Liver (tissue), 9 donors: ENCODE data around the gene CMIP. TPM values are rescaled to one million over a fixed set of nuclear protein-coding genes. Genes with fewer than 3 reads are reported as not detected.

Experiments
- DNase-seq: peaks from one replicate; pipeline ENCODE4 v3.0.0-alpha.2; 2017; ENCODE audit warnings: low spot score
- H3K27ac ChIP-seq, 2 donors: one replicate each; pipeline ENCODE4 v1.7.0; 2013; ENCODE audit warnings: inconsistent platforms in 2 of 2, low read length in 2 of 2, control low read depth in 1 of 2, low read depth in 1 of 2, mild to moderate bottlenecking in 1 of 2
- H3K27me3 ChIP-seq, 4 donors: one replicate each; pipeline versions ENCODE4 v1.6.1 to v1.7.0; 2013; ENCODE audit warnings: low read length in 3 of 4, inconsistent platforms in 1 of 4, mild to moderate bottlenecking in 1 of 4, moderate library complexity in 1 of 4; ENCODE audit not compliant: control insufficient read depth in 4 of 4, insufficient read depth in 4 of 4
- H3K36me3 ChIP-seq, 4 donors: one replicate each; pipeline versions ENCODE4 v1.6.1 to v1.7.0; 2013; ENCODE audit warnings: low read length in 3 of 4, mild to moderate bottlenecking in 3 of 4, low read depth in 1 of 4, moderate library complexity in 1 of 4; ENCODE audit not compliant: control insufficient read depth in 4 of 4, insufficient read depth in 3 of 4
- H3K4me1 ChIP-seq, 4 donors: one replicate each; pipeline versions ENCODE4 v1.6.1 to v1.7.0; 2013; ENCODE audit warnings: low read length in 3 of 4, mild to moderate bottlenecking in 3 of 4, moderate library complexity in 1 of 4; ENCODE audit not compliant: control insufficient read depth in 4 of 4, insufficient read depth in 4 of 4
- H3K4me3 ChIP-seq, 3 donors: one replicate each; pipeline versions ENCODE4 v1.6.1 to v1.7.0; 2013; ENCODE audit warnings: low read length in 3 of 3, control low read depth in 1 of 3, low read depth in 1 of 3, mild to moderate bottlenecking in 1 of 3
- H3K9ac ChIP-seq, 2 donors: one replicate each; pipeline ENCODE4 v1.7.0; 2013; ENCODE audit warnings: low read length in 2 of 2, mild to moderate bottlenecking in 2 of 2, moderate library complexity in 2 of 2, control low read depth in 1 of 2, low read depth in 1 of 2
- H3K9me3 ChIP-seq, 4 donors: one replicate each; pipeline versions ENCODE4 v1.6.1 to v1.7.0; 2013; ENCODE audit warnings: low read length in 3 of 4; ENCODE audit not compliant: control insufficient read depth in 4 of 4
- EGR1 ChIP-seq, 2 donors: IDR thresholded peaks; 2 replicates each; pipeline ENCODE4 v1.6.1; 2016 to 2018; ENCODE audit warnings: antibody characterized with exemption in 2 of 2, low read depth in 2 of 2
- FOXA1 ChIP-seq: IDR thresholded peaks from 2 replicates; pipeline ENCODE4 v1.6.1; 2016; ENCODE audit warnings: antibody characterized with exemption
- FOXA2 ChIP-seq: IDR thresholded peaks from 2 replicates; pipeline ENCODE4 v1.6.1; 2016; ENCODE audit warnings: antibody characterized with exemption
- GABPA ChIP-seq, 2 donors: IDR thresholded peaks in 1 of 2; conservative IDR thresholded peaks in 1 of 2; 2 replicates each; pipeline ENCODE4 v1.6.1; 2016; ENCODE audit warnings: antibody characterized with exemption in 2 of 2, mild to moderate bottlenecking in 1 of 2, moderate library complexity in 1 of 2
- HNF4A ChIP-seq, 2 donors: conservative IDR thresholded peaks; 2 replicates each; pipeline ENCODE4 v1.6.1; 2016; ENCODE audit warnings: antibody characterized with exemption in 2 of 2, mild to moderate bottlenecking in 2 of 2
- HNF4G ChIP-seq: IDR thresholded peaks from 2 replicates; pipeline ENCODE4 v1.6.1; 2016; ENCODE audit warnings: antibody characterized with exemption
- JUND ChIP-seq, 2 donors: IDR thresholded peaks; 2 replicates each; pipeline ENCODE4 v1.6.1; 2016; ENCODE audit warnings: antibody characterized with exemption in 2 of 2
- NR2F2 ChIP-seq: IDR thresholded peaks from 2 replicates; pipeline ENCODE4 v1.6.1; 2016; ENCODE audit warnings: antibody characterized with exemption
- RAD21 ChIP-seq, 2 donors: IDR thresholded peaks; 2 replicates each; pipeline ENCODE4 v1.6.1; 2016; ENCODE audit warnings: antibody characterized with exemption in 2 of 2, mild to moderate bottlenecking in 2 of 2
- RXRA ChIP-seq, 2 donors: IDR thresholded peaks; 2 replicates each; pipeline ENCODE4 v1.6.1; 2017 to 2018; ENCODE audit warnings: antibody characterized with exemption in 2 of 2, mild to moderate bottlenecking in 1 of 2
- SP1 ChIP-seq: IDR thresholded peaks from 2 replicates; pipeline ENCODE4 v1.6.1; 2018; ENCODE audit warnings: antibody characterized with exemption, mild to moderate bottlenecking
- TAF1 ChIP-seq: conservative IDR thresholded peaks from 2 replicates; pipeline ENCODE4 v1.6.1; 2016; ENCODE audit warnings: antibody characterized with exemption, mild to moderate bottlenecking
- YY1 ChIP-seq: IDR thresholded peaks from 2 replicates; pipeline ENCODE4 v1.6.1; 2016; ENCODE audit warnings: antibody characterized with exemption, mild to moderate bottlenecking
- WGBS: extraction: QIAGEN DNeasy Blood & Tissue Kit; methylation state at CpG from one replicate; pipeline ENCODE4 v1.1.7; 2013; 5-methylcytosine and 5-hydroxymethylcytosine counted together
- polyA plus RNA-seq, 2 donors: library from polyadenylated mRNA; stranded (reverse) in 1 of 2; unstranded in 1 of 2; fragments of 200-250 nt in 1 of 2; fragments of >200 nt in 1 of 2; fragmentation: Nextera tagmentation in 1 of 2; extraction: Ambion mirVana in 1 of 2; gene quantifications; one replicate each; pipeline versions ENCODE4 v1.2.1 to v1.2.3, GENCODE V29; 2013 to 2015
- total RNA-seq, 2 donors: library from RNA; depleted of rRNA; stranded (reverse); fragments of >200 nt; gene quantifications; one replicate each; pipeline ENCODE4 v1.2.3, GENCODE V29; 2014
- TF ChIP-seq, protein P1 (sequence below): fragments of 150-350 bp; IDR thresholded peaks from 2 replicates; pipeline ENCODE4 v1.5.1; 2017; ENCODE audit warnings: improper control_type of control experiment, low read depth, low read length; ENCODE audit not compliant: missing input control
- TF ChIP-seq, protein P2 (sequence below): IDR thresholded peaks from 2 replicates; pipeline ENCODE4 v1.6.1; 2016; ENCODE audit warnings: antibody characterized with exemption
- TF ChIP-seq, protein P3 (sequence below): IDR thresholded peaks from 2 replicates; pipeline ENCODE4 v1.6.1; 2016; ENCODE audit warnings: antibody characterized with exemption
- TF ChIP-seq, protein P4 (sequence below): IDR thresholded peaks from 2 replicates; pipeline ENCODE4 v1.6.1; 2016; ENCODE audit warnings: antibody characterized with exemption
- TF ChIP-seq, protein P5 (sequence below): IDR thresholded peaks from 2 replicates; pipeline ENCODE4 v1.6.1; 2016; ENCODE audit warnings: antibody characterized with exemption, mild to moderate bottlenecking
- donor health status: healthy.
- donor health status: healthy.
- donor health status: healthy.
- donor health status: healthy.
- donor health status: healthy.

The CMIP gene
- total and polyA plus RNA-seq, 4 donors: 1.7 to 15.6 (median 10.1) TPM

DNA sequence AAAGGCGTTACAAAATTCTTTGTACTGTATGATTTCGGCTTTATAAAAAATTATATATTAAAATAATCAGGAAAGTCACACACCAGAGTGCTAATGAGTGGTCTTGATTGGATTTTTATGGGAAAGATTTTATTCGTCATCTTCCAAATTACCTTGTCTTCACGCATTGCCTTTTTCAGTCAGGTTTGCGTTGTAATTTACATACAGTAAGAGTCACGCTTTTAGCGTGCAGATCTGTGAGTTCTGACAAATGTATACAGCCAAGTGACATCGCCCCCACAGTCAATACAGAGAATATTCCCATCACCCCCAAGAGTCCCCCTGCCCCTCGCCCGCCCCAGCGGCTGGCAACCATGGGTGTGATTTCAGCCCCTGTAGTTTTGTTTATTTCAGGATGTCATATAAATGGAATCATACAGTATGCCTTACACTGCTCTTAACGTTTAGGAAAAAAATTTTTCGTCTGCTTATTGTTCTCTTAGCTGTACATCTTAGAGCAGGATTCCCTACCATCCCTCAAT lies 157.7 kb downstream of the CMIP start:
- Histone ChIP-seq H3K9me3 (no peaks in the 10 kb centered on the region), H3K4me1 (peaks cover 3 to 10% (median 8%) of the 10 kb centered on the region in 4 donors), H3K27me3 (no peaks in the 10 kb centered on the region), H3K9ac (no peak overlapping the region), H3K36me3 (peaks cover 0 to 1% (median 0%) of the 10 kb centered on the region in 4 donors), H3K4me3 (no peak overlapping the region), H3K27ac (no peak overlapping the region)
- no peak for TF ChIP-seq JUND (IDR thresholded peaks at IDR 0.05)
- TF ChIP-seq, protein P1, sequence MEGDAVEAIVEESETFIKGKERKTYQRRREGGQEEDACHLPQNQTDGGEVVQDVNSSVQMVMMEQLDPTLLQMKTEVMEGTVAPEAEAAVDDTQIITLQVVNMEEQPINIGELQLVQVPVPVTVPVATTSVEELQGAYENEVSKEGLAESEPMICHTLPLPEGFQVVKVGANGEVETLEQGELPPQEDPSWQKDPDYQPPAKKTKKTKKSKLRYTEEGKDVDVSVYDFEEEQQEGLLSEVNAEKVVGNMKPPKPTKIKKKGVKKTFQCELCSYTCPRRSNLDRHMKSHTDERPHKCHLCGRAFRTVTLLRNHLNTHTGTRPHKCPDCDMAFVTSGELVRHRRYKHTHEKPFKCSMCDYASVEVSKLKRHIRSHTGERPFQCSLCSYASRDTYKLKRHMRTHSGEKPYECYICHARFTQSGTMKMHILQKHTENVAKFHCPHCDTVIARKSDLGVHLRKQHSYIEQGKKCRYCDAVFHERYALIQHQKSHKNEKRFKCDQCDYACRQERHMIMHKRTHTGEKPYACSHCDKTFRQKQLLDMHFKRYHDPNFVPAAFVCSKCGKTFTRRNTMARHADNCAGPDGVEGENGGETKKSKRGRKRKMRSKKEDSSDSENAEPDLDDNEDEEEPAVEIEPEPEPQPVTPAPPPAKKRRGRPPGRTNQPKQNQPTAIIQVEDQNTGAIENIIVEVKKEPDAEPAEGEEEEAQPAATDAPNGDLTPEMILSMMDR: no peak
- no peak for TF ChIP-seq GABPA (IDR thresholded peaks at IDR 0.05 in 1 of 2, conservative IDR thresholded peaks at IDR 0.05 in 1 of 2)
- TF ChIP-seq HNF4G: no peak
- no peak for TF ChIP-seq RAD21 (IDR thresholded peaks at IDR 0.05)
- TF ChIP-seq, protein P2, sequence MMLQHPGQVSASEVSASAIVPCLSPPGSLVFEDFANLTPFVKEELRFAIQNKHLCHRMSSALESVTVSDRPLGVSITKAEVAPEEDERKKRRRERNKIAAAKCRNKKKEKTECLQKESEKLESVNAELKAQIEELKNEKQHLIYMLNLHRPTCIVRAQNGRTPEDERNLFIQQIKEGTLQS: no peak
- TF ChIP-seq TAF1: no peak
- TF ChIP-seq HNF4A (conservative IDR thresholded peaks at IDR 0.05): no peak
- TF ChIP-seq EGR1 (IDR thresholded peaks at IDR 0.05; ENCODE audit: low read depth in 2 of 2): no peak
- no peak for TF ChIP-seq YY1
- no peak for TF ChIP-seq RXRA (IDR thresholded peaks at IDR 0.05)
- TF ChIP-seq FOXA1: no peak
- TF ChIP-seq, protein P3, sequence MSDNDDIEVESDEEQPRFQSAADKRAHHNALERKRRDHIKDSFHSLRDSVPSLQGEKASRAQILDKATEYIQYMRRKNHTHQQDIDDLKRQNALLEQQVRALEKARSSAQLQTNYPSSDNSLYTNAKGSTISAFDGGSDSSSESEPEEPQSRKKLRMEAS: no peak
- TF ChIP-seq, protein P4, sequence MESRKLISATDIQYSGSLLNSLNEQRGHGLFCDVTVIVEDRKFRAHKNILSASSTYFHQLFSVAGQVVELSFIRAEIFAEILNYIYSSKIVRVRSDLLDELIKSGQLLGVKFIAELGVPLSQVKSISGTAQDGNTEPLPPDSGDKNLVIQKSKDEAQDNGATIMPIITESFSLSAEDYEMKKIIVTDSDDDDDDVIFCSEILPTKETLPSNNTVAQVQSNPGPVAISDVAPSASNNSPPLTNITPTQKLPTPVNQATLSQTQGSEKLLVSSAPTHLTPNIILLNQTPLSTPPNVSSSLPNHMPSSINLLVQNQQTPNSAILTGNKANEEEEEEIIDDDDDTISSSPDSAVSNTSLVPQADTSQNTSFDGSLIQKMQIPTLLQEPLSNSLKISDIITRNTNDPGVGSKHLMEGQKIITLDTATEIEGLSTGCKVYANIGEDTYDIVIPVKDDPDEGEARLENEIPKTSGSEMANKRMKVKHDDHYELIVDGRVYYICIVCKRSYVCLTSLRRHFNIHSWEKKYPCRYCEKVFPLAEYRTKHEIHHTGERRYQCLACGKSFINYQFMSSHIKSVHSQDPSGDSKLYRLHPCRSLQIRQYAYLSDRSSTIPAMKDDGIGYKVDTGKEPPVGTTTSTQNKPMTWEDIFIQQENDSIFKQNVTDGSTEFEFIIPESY: no peak
- TF ChIP-seq, protein P5, sequence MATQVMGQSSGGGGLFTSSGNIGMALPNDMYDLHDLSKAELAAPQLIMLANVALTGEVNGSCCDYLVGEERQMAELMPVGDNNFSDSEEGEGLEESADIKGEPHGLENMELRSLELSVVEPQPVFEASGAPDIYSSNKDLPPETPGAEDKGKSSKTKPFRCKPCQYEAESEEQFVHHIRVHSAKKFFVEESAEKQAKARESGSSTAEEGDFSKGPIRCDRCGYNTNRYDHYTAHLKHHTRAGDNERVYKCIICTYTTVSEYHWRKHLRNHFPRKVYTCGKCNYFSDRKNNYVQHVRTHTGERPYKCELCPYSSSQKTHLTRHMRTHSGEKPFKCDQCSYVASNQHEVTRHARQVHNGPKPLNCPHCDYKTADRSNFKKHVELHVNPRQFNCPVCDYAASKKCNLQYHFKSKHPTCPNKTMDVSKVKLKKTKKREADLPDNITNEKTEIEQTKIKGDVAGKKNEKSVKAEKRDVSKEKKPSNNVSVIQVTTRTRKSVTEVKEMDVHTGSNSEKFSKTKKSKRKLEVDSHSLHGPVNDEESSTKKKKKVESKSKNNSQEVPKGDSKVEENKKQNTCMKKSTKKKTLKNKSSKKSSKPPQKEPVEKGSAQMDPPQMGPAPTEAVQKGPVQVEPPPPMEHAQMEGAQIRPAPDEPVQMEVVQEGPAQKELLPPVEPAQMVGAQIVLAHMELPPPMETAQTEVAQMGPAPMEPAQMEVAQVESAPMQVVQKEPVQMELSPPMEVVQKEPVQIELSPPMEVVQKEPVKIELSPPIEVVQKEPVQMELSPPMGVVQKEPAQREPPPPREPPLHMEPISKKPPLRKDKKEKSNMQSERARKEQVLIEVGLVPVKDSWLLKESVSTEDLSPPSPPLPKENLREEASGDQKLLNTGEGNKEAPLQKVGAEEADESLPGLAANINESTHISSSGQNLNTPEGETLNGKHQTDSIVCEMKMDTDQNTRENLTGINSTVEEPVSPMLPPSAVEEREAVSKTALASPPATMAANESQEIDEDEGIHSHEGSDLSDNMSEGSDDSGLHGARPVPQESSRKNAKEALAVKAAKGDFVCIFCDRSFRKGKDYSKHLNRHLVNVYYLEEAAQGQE: no peak
- no peak for DNase-seq
- WGBS: 92% methylated on average over 13 of the region's 13 CpGs

DNA sequence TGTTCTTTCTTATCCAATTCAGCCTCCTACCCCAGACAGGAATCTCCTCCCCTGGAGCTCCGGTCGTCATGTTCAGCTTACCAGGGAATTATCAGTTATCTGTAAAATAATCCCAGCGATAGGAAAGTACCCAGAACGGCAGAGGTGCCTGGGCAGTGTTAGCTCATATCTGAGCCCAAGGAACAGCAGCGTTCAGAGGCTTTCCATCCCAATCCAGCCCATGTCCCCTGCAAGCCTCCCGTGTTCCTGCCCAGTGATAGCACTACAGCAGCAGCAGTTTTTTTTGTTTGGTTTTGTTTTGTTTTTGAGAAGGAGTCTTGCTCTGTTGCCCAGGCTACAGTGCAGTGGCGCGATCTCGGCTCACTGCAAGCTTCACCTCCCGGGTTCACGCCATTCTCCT lies 158.2 kb downstream of the CMIP start:
- Histone ChIP-seq H3K4me3 (no peak overlapping the region), H3K4me1 (peaks cover 3 to 9% (median 7%) of the 10 kb centered on the region in 4 donors), H3K27ac (no peak overlapping the region), H3K36me3 (peaks cover 0 to 4% (median 0%) of the 10 kb centered on the region in 4 donors), H3K9me3 (no peaks in the 10 kb centered on the region), H3K27me3 (no peaks in the 10 kb centered on the region), H3K9ac (no peak overlapping the region)
- DNase-seq: no peak
- no peak for TF ChIP-seq TAF1
- TF ChIP-seq, protein P2: no peak
- TF ChIP-seq GABPA (IDR thresholded peaks at IDR 0.05 in 1 of 2, conservative IDR thresholded peaks at IDR 0.05 in 1 of 2): no peak
- TF ChIP-seq NR2F2: no peak
- no peak for TF ChIP-seq HNF4A (conservative IDR thresholded peaks at IDR 0.05)
- TF ChIP-seq, protein P1: no peak
- no peak for TF ChIP-seq SP1
- no peak for TF ChIP-seq JUND (IDR thresholded peaks at IDR 0.05)
- TF ChIP-seq FOXA2: no peak
- no peak for TF ChIP-seq FOXA1
- TF ChIP-seq RAD21 (IDR thresholded peaks at IDR 0.05): no peak
- 95% methylated on average over 11 of the region's 11 CpGs for WGBS
